Keratinocyte (primary cell): ENCODE data around the gene SCYGR3. TPM values are rescaled to one million over a fixed set of nuclear protein-coding genes. Genes with fewer than 3 reads are reported as not detected.

ENCODE experiments used
- DNase-seq: peaks from one replicate; pipeline ENCODE4 v3.0.0-alpha.2; 2011; ENCODE audit warnings: low read depth, missing footprints, low spot score
- FAIRE-seq: peaks from 2 replicates; lab custom pipeline; 2011; peaks lifted over from hg19 to GRCh38; lab: Jason Lieb, UNC
- H2AFZ ChIP-seq: 2 replicates; pipeline ENCODE4 v1.6.0; 2012; ENCODE audit warnings: low read length, control low read depth, inconsistent platforms; ENCODE audit not compliant: control insufficient read depth
- H3K27ac ChIP-seq: 2 replicates; pipeline ENCODE4 v1.5.1; 2011; ENCODE audit warnings: low read length; ENCODE audit not compliant: control insufficient read depth, insufficient read depth
- H3K27me3 ChIP-seq: 3 replicates; pipeline ENCODE4 v1.6.0; 2011; ENCODE audit warnings: low read length; ENCODE audit not compliant: control insufficient read depth, insufficient read depth; ENCODE audit errors: extremely low read depth
- H3K36me3 ChIP-seq, 2 experiments: 2 replicates in 1 of 2; 3 replicates in 1 of 2; pipeline ENCODE4 v1.5.1; 2011; ENCODE audit warnings: low read length in 2 of 2, mild to moderate bottlenecking in 1 of 2; ENCODE audit not compliant: control insufficient read depth in 2 of 2, insufficient read depth in 2 of 2; ENCODE audit errors: extremely low read depth in 1 of 2
- H3K4me1 ChIP-seq: 3 replicates; pipeline ENCODE4 v1.5.1; 2011; ENCODE audit warnings: low read length; ENCODE audit not compliant: control insufficient read depth, insufficient read depth; ENCODE audit errors: extremely low read depth
- H3K4me2 ChIP-seq: 3 replicates; pipeline ENCODE4 v1.6.0; 2011; ENCODE audit warnings: low read depth, low read length; ENCODE audit not compliant: control insufficient read depth, insufficient read depth; ENCODE audit errors: extremely low read depth
- H3K4me3 ChIP-seq, 3 experiments: fragments of 200-600 bp in 1 of 3; sonication (generic) in 1 of 3; 2 replicates in 2 of 3; 3 replicates in 1 of 3; pipeline ENCODE4 v1.5.1; 2011 to 2016; ENCODE audit warnings: low read length in 3 of 3, mild to moderate bottlenecking in 3 of 3, control low read depth in 2 of 3, inconsistent platforms in 1 of 3, low read depth in 1 of 3, mixed read lengths in 1 of 3, mixed run types in 1 of 3, moderate library complexity in 1 of 3; ENCODE audit not compliant: control insufficient read depth in 2 of 3, insufficient read depth in 2 of 3; ENCODE audit errors: extremely low read depth in 1 of 3
- H3K79me2 ChIP-seq: 2 replicates; pipeline ENCODE4 v1.6.0; 2012; ENCODE audit warnings: low read length; ENCODE audit not compliant: control insufficient read depth, insufficient read depth
- H3K9ac ChIP-seq: 3 replicates; pipeline ENCODE4 v1.6.0; 2011; ENCODE audit warnings: low read length; ENCODE audit not compliant: control insufficient read depth, insufficient read depth; ENCODE audit errors: extremely low read depth
- H3K9me1 ChIP-seq: 3 replicates; pipeline ENCODE4 v1.6.0; 2011; ENCODE audit warnings: low read length; ENCODE audit not compliant: control insufficient read depth, insufficient read depth; ENCODE audit errors: extremely low read depth
- H3K9me3 ChIP-seq: 2 replicates; pipeline ENCODE4 v1.5.1; 2012; ENCODE audit warnings: low read depth, low read length; ENCODE audit not compliant: control insufficient read depth
- H4K20me1 ChIP-seq: 3 replicates; pipeline ENCODE4 v1.6.0; 2011; ENCODE audit warnings: low read length; ENCODE audit not compliant: control insufficient read depth, insufficient read depth; ENCODE audit errors: extremely low read depth
- CTCF ChIP-seq, 3 experiments: IDR thresholded peaks in 1 of 3; conservative IDR thresholded peaks in 1 of 3; optimal IDR thresholded peaks in 1 of 3; 2 replicates in 2 of 3; 3 replicates in 1 of 3; pipeline versions ENCODE3 to v1.5.1; 2011; ENCODE audit warnings: low read length in 3 of 3, mild to moderate bottlenecking in 3 of 3, moderate library complexity in 2 of 3, control low read depth in 1 of 3, inconsistent platforms in 1 of 3; ENCODE audit not compliant: insufficient read depth in 2 of 3; ENCODE audit errors: extremely low read depth in 1 of 3
- EZH2 ChIP-seq: IDR thresholded peaks from one replicate; pipeline ENCODE4 v1.6.1; 2012; ENCODE audit warnings: inconsistent platforms, mild to moderate bottlenecking, low read length, moderate library complexity
- dilution Hi-C: fragments of 300-500 bp; cut with MboI; formaldehyde crosslinking; loops from one replicate; pipeline ENCODE4 v1.7.0; 2020; ENCODE audit warnings: low sequenced_read_pairs; ENCODE audit not compliant: extremely low pct_ligation_motif_present
- polyA plus RNA-seq, 5 experiments: library from polyadenylated mRNA; depleted of rRNA in 3 of 5; stranded (reverse) in 3 of 5; stranded (forward) in 1 of 5; unstranded in 1 of 5; fragments of >200 nt; gene quantifications; 1 replicate in 1 of 5; 2 replicates in 3 of 5; 3 replicates in 1 of 5; pipeline versions ENCODE4 v1.2.1 to v1.2.3, GENCODE V29; 2011 to 2012; ENCODE audit warnings: missing spikeins in 2 of 5, low read depth in 1 of 5, low replicate concordance in 1 of 5

The SCYGR3 gene
- polyA plus RNA-seq, 1 donor (not counting 4 experiments of a cell fraction or from before 2014, with no cell fraction given), result not detected

GRCh38 chr2:227632827-227633226, 18.2 kb upstream of the SCYGR3 start:
- H3K79me2 ChIP-seq, result no peaks in the 10 kb centered on the region
- DNase-seq (no peak), FAIRE-seq (no peak)
- dilution Hi-C loops, result no loop called here
- H3K27me3 ChIP-seq, result no peaks in the 10 kb centered on the region
- H3K9ac ChIP-seq, result no peak overlapping the region
- no peaks in the 10 kb centered on the region for H3K4me1 ChIP-seq
- no peaks in the 10 kb centered on the region for H3K9me3 ChIP-seq
- no peak overlapping the region for H2AFZ ChIP-seq
- H3K4me3 ChIP-seq, result no peak overlapping the region
- H4K20me1 ChIP-seq, result no peaks in the 10 kb centered on the region
- no peak overlapping the region for H3K4me2 ChIP-seq
- no peaks in the 10 kb centered on the region for H3K9me1 ChIP-seq
- H3K27ac ChIP-seq, result no peak overlapping the region
- no peaks in the 10 kb centered on the region for H3K36me3 ChIP-seq
- TF ChIP-seq EZH2 (no peak), CTCF (optimal IDR thresholded peaks at IDR 0.05 in 1 of 3, IDR thresholded peaks at IDR 0.05 in 1 of 3, conservative IDR thresholded peaks at IDR 0.05 in 1 of 3; ENCODE audit: extremely low read depth in 1 of 3, insufficient read depth in 2 of 3, low read length in 3 of 3) (no peak)

GRCh38 chr2:227630322-227630721, 15.7 kb upstream of the SCYGR3 start:
- no peaks in the 10 kb centered on the region for H3K79me2 ChIP-seq
- no peaks in the 10 kb centered on the region for H3K4me1 ChIP-seq
- dilution Hi-C loops, result no loop called here
- H3K9me1 ChIP-seq, result no peaks in the 10 kb centered on the region
- no peak overlapping the region for H3K9ac ChIP-seq
- TF ChIP-seq CTCF (optimal IDR thresholded peaks at IDR 0.05 in 1 of 3, IDR thresholded peaks at IDR 0.05 in 1 of 3, conservative IDR thresholded peaks at IDR 0.05 in 1 of 3; ENCODE audit: extremely low read depth in 1 of 3, insufficient read depth in 2 of 3, low read length in 3 of 3) (no peak), EZH2 (no peak)
- H4K20me1 ChIP-seq, result no peaks in the 10 kb centered on the region
- H3K4me2 ChIP-seq, result no peak overlapping the region
- no peak overlapping the region for H3K27ac ChIP-seq
- H3K4me3 ChIP-seq, result no peak overlapping the region
- H3K9me3 ChIP-seq, result no peaks in the 10 kb centered on the region
- no peak for FAIRE-seq
- H3K36me3 ChIP-seq, result no peaks in the 10 kb centered on the region
- H3K27me3 ChIP-seq, result no peaks in the 10 kb centered on the region
- no peak for DNase-seq
- no peak overlapping the region for H2AFZ ChIP-seq
